Activated CD4-positive, CD25-positive, alpha-beta regulatory T cell treated with anti-CD3 and anti-CD28 coated beads, Interleukin-2, amount 50 U/mL, for 16 hours (primary cell): ENCODE measurements around the gene MIPOL1.
"Not testable (repeated sequence)": the region's sequence is repeated elsewhere in the genome, so short reads cannot be mapped to it uniquely, and the experiment has no call there.

Experiments used
- DNase-seq: peaks from one replicate; pipeline ENCODE4 v3.0.0-alpha.2; 2020; ENCODE audit warnings: low read depth, low spot score

MIPOL1 gene

DNA sequence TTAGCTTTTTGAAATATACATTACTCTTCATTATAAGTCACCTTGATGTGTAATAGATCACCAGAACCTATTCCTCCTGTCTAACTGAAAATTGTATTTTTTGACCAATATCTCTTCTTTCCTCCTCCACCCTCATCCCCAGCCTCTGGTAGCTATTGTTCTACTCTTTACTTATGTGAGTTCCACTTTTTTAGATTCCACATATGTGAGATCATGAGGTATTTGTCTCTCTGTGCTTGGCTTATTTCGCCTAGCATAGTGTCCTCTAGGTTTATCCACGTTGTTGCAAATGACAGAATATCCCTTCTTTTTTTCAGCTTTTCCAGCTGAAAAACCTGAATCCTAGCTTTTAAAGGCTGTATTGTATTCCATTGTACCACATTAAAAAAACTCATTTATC lies 82.1 kb downstream of the MIPOL1 start:
- no peak for DNase-seq

DNA sequence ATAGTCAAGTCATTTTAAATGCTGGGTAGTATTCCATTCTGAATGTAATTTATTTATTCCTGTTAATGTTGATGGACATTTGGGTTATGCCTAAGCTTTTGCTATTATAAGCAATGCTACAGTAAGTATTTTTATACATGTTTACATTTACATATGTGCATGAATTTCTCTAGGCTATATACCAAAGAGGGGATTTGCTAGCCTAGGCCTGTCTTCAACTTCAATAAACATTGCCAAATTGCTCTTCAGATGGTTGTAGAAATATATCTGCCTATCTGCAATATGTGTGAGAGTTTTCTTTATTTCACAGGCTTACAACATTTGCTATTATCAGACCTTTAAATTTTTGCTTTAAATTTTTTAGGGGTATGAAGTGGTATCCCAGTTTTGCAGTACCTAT lies 87.0 kb downstream of the MIPOL1 start:
- no peak for DNase-seq

DNA sequence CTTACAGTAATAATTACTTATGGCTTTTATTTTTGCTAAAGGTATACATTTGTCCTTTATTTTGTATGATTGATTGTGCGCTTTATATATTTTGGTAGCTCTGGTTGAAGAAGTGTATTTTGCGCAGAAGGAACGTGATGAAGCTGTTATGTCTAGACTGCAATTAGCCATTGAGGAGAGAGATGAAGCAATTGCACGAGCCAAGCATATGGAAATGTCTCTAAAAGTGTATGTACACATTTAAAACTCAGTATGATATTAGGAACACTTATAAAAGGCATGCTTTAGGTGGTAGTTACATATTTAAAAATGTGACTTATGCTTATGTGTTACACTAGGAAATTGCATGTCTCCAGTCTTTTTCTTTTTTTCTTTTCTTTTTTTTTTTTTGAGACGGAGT lies 87.5 kb downstream of the MIPOL1 start:
- no peak for DNase-seq

DNA sequence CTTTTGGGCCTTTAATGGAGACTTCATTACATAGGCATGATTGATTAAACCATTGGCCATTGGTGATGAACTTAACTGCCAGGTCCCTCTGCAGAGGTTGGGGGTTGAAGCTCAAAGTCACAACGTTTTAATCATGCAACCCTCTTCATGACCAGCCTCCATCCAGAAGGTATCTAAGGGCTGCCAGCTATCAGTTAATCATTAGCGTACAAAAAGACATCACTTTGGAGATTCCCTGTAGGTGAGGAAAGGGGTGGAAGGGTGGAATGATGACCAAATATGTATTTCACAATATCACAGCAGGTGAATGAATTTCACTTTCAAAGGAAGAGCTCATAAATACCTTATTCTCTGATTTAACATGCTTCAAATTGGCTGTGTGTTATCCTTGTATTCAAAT lies 92.0 kb downstream of the MIPOL1 start:
- DNase-seq, result no peak

DNA sequence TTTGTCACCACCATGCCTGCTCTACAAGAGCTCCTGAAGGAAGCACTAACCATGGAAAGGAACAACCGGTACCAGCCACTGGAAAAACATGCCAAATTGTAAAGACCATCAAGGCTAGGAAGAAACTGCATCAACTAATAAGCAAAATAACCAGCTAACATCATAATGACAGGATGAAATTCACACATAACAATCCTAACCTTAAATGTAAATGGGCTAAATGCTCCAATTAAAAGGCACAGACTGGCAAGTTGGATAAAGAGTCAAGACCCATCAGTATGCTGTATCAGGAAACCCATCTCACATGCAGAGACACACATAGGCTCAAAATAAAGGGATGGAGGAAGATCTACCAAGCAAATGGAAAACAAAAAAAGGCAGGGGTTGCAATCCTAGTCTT lies 97.5 kb downstream of the MIPOL1 start:
- not testable (repeated sequence) for DNase-seq

DNA sequence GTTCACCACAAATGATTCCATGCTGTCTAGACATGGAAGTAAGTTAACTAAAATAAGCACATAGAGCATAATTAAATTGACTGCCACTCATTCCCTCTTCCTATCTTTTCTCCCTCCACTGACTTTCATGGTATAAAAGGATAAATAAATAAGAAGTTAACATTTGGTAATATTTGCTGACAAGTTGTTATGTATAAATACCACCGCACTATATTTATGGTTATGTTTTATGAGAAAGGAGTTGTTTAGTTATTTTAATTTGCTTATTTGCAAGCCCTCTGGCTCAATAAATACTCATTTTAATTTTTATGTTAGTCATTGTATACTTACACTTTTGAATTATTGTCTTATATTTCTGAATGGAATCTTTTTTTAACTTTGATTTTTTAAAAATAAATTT lies 113.5 kb downstream of the MIPOL1 start:
- no peak for DNase-seq

DNA sequence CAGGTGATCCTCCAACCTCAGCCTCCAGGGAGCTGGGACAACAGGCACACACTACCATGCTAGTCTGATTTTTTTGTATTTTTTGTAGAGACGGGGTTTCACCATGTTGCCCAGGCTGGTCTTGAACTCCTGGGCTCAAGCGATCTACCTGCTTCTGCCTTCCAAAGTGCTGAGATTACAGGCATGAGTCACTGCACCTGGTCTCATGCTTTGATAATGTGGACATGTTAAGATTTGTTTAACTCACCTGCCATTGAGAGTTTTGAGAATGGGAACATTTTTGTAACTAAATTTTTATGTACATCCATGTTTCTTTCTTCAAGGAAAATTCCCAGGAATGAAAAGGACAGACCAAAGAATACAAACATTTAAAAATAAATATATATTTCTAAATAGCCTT lies 121.2 kb downstream of the MIPOL1 start:
- DNase-seq, result no peak

DNA sequence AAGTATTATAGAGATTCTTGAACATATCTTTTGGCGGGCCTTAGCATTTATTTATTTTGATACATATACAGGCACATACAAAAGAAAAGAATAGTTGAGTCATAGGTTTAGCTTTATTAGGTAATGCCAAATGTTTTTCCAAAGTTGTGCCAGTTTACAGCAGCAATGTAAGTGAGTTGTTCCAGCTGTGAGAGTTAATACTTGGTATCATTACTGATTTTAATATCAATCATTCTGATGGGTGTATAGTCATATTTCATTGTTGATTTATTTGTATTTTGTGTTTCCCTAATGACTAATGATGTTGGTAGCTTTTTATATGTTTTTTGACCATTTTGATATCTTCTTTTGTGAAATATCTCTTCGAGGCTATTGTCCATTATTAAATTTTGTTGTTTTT lies 122.4 kb downstream of the MIPOL1 start:
- DNase-seq, result no peak

DNA sequence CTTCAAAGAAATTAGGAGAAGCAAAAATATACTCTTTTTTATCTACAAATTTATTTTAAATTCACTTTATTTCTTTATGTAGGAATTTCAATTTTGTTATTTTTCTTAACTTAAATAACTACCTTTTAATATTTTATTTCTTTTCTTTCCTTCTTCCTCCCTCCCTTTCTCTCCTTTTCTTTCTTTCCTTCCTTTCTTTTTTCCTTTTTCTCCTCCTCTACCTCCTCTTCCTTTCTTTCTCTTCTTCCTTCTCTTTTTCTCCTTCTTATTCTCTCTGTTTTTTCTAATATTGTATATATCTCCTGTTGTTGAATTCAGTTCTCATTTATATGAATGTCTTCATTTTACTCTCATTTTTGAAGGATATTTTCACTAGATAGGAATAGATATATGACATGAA lies 127.6 kb downstream of the MIPOL1 start:
- DNase-seq, result no peak

DNA sequence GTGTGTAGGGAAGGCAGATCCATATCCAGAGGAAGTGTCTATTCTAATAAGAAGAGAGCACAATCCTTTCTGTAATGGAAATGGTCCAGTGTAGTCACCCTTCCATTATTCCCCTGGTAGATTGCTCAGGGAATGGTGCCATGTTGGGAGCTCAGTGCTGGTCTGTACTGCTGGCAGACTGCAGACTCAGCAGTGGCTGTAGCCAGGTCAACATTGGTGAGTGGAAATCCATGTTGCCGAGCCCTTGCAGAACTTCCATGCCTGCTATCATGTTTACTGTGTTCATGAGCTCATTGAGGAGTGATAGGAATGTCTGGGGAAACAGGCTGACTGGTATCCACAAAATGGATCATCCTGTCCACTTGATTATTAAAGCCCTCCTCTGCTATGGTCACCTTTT lies 128.7 kb downstream of the MIPOL1 start:
- DNase-seq, result no peak

DNA sequence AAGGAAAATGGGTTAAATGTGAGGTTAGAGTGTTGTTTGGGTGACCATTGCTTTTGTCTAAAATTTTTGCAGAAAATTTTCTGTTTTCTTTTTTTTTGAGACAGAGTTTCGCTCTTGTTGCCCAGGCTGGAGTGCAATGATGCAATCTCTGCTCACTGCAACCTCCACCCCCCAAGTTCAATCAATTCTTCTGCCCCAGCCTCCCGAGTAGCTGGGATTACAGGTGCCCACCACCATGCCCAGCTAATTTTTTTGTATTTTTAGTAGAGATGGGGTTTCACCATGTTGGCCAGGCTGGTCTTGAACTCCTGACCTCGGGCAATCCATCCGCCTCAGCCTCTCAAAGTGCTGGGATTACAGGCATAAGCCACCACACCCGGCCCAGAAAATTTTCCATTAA lies 130.2 kb downstream of the MIPOL1 start:
- not testable (repeated sequence) for DNase-seq

DNA sequence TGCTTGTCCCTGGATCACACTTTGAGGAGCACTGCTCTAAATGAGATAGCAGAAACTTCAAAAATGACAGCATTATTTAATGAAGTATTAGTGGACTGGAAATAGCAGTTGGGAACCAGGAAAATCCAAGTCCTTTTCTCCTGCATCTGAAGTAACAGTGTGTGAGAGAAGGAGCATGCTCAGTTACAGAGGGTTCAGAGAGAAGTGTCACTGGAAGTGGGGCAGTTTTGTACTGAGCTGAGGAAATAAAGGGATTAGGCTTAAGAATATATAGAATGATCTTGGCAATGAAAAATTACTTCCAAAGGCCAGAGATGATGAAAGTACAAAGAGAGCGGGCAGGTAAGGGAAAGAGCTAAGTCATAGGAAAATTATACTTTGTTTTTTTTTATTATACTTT lies 130.9 kb downstream of the MIPOL1 start:
- no peak for DNase-seq

DNA sequence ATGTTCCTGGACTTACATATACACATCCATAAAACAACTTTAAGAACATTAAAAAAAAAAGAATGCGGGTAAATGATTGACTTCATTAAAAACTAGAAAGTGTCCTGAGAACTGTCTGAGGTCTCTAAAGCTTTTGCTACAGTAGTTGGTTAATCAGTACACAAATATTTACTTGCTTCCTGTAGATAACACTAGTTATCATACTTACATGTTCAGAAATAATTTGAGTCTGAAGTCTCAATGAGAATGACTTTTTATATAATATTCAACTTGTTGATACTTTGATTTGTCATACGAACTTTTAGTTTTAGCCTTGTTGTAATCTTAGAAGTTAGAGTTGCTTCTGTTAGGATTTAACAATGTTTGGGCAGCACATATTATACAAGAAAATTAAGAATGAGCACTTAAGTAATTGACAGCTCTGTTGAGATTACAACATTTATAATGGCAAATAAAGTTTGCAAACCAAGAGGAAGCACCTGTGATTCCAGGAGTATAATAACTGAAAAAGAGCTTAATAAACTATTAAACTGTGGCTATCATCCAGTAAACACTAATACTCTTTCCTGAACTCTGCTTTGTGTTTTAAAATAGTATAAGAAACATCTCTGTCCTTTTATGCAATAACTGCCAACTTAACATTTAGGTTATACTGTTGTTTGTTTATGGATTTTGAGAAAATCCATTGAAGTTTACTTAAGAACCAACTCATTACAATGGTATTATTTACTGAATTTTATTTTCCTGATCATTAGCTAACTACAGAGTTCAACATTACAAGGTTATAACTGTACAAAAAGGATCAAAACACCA lies 131.7 kb downstream of the MIPOL1 start:
- DNase-seq, result no peak

DNA sequence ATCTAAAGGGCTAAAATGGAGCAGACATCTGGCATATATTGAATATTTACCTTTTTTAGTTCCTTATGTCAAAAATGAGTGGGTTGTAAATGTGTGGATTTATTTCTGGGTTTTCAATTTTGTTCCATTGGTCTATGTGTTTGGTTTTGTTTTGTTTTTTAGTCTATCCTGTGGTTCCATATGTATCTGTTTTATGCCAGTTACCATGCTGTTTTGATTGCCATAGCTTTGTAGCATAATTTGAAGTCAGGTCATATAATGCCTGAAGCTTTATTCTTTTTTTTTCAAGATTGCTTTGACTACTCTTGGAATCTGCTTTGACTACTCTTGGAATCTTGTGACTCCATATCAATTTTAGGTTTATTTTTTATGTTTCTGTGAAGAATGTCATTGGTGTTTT lies 133.2 kb downstream of the MIPOL1 start:
- no peak for DNase-seq

DNA sequence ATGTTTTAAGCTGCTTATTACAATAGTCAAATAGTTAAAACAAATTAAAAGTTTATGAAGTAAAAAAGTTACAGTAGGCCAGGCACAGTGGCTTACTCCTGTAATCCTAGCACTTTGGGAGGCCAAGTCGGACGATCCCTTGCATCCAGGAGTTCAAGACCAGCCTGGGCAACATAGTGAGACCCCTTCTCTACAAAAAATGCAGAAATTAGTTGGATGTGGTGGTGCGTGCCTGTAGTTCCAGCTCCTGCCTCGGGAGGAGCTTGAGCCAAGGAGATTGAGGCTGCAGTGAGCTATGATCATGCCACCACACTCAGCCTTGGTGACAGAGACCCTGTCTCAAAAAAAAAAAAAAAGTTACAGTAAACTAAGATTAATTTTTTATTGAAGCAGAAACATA lies 142.6 kb downstream of the MIPOL1 start:
- DNase-seq, result no peak

DNA sequence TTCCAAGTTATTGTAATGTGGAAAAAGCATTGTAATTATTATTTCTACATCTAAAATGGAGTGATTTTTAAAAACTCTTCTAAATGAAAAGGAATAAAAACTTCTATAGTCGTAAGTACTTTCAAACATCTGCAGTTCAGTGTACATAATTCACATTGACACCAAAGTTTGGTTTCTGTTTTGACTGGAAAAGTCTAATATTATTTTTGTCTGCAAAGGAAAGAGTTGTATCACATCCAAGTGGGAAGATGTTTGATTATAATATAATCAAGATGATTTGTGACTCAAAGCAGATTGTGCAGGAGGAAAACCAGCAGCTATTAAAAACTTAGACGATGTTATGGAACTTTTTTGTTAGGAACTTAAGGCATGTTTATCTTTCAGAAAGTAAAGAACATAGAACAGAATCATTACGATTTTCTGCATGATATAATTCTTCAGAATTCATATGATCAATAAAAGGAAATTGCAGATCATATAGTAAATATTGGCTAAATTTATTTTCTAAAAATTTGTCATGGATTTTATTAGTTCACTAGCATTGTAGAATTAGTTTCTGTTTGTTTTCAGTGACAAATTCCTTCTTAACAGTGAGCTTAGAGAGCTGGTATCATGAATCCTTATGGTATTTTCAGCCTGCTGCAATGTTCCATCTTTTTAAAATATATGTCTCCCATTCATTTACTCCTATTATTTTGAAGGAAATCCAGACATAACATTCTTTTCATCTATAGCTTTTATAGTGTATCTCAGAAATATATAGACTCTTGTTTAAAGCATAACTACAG lies 145.8 kb downstream of the MIPOL1 start:
- DNase-seq, result no peak

DNA sequence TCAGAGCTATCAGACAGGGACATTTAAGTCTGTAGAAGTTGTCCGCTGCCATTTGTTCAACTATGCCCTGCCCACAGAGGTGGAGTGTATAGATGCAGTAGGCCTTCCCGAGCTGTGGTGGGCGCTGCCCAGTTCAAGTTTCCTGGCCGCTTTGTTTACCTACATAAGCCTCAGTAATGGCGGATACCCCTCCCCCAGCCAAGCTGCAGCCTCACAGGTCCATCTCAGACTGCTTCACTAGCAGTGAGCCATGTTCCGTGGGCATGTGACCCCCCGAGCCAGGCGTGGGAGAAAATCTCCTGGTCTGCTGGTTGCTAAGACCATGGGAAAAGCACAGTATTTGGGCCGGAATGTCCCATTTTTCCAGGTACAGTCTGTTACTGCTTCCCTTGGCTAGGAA lies 165.9 kb downstream of the MIPOL1 start:
- no peak for DNase-seq

DNA sequence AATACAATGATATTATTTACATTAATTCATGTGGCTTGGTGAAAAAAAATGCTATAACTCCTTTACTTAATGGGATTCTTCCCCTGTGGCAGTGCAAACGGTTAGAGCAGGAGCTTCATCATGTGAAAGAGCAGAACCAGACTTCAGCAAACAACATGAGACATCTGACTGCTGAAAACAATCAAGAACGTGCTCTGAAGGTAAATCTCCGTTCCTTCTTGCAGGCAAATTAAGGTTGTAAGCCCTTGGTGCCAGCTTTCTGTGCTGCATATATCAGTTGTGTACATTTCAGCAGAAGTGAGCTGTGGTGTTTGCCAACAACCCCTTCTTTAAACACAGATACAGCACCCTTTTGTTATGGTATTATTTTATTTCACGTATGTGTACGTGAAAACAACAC lies 171.7 kb downstream of the MIPOL1 start:
- no peak for DNase-seq

DNA sequence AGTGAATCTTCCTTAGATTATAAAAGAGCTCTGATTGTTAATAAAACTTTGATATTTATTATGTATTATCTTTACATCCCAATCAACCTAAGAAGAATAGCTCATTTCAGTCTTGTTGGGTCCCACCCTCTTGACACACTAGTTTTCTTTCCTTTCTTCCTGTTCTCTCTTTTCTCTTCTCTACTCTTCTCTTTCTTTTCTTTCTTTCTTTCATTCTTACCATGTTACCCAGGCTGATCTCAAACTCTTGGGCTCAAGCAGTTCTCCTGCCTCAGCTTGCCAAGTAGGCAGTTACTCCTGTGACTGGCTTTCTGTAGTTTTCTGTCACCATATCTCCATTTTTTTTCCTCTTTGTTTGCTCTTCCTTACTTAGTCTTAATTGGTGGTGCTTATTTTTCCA lies 177.8 kb downstream of the MIPOL1 start:
- no peak for DNase-seq

DNA sequence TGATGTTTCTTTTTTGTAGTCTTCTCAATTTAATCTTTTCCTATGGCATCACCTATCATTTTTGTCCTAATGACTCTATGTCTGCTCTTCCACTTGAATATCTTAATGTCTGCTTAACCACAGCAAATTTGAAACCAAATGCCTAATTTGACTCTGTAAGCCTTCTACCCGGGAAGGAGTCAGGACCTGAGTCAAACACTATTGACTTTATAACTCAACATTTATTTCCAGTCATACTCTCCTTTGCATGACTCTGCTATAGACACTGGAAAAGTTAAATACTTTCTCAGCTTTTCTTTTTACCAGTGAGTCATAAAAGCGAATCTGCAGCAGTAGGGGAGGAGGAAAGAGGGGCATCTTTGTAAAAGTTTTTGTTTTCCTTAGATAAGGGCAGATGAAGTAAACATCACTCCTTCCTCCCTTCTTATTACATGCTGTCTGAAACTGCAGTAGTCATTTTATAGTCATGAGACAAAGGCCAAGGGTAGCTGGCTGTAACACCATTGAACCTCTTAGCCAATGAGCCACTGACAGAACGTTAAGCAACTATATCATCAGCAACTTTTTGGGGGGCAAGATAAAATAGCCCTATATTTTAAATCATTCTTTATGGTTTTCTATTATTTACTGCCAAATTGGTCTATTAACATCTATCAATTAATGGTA lies 179.3 kb downstream of the MIPOL1 start:
- no peak for DNase-seq

DNA sequence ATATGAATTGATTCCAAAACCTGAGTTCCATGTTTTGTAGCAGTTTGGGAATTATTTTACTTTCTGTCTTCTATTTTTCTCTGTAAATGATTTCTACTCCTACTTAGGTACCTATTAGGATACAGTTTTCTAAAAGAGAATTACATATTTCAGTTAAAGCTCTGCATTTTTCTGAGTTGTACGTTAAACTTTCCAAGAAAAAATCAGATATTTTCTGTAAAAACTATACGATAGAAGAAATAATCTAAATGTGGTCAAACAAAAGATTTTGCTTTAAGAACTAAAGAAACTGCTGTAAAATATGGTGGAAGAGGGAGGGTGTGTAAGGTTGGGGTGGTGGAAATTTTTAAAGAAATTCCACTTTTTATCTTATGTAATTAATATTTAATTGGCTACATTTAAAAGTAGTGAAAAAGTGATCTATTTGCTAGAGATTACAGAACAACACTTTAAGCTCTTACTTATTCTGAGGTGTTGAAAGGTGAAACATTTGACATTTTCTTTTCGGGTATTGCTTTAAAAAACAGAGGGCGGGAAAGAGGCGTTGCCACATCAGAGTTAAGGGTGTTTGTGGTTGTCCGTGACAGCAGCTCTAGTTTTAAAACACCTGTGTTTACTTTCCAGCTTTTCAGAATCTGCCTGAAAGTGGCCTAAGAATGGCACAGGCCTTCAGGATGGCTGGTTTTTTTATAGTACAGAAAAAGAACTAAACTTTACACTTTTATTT lies 187.3 kb downstream of the MIPOL1 start:
- no peak for DNase-seq
